ENCODE measurements around the gene DTNBP1. TPM values are rescaled to one million over a fixed set of nuclear protein-coding genes. Genes with fewer than 3 reads are reported as not detected.

DTNBP1 gene
- total RNA-seq, 1 experiment from 2014 or later, result 20.7 TPM

- Histone ChIP-seq H3K4me3 (ENCODE audit: low read depth, low read length) (no peak overlapping the region), H3K9me3 (no peaks in the 10 kb centered on the region), H3K27me3 (replicated peaks; ENCODE audit: control insufficient read depth, insufficient read depth, low read length) (no peaks in the 10 kb centered on the region), H3K4me1 (peaks cover 11% of the 10 kb centered on the region), H3K36me3 (ENCODE audit: control insufficient read depth, insufficient read depth, low read length) (no peaks in the 10 kb centered on the region)
- Mint-ChIP-seq H3K9me3 (ENCODE audit: unreplicated experiment) (no peaks in the 10 kb centered on the region), H3K36me3 (ENCODE audit: insufficient read depth, unreplicated experiment) (peaks cover 15% of the 10 kb centered on the region), H3K4me1 (ENCODE audit: low read depth, unreplicated experiment) (peaks cover 20% of the 10 kb centered on the region), H3K27ac (ENCODE audit: unreplicated experiment) (no peak overlapping the region), H3K27me3 (ENCODE audit: insufficient read depth, unreplicated experiment) (no peaks in the 10 kb centered on the region), H3K4me3 (ENCODE audit: unreplicated experiment) (no peak overlapping the region)
- no TSS peak for BruUV-seq (replicated peaks)
- no peak for DNase-seq
- ChIA-PET CTCF (no interaction called here), POLR2A (no interaction called here)
- no peak for TF ChIP-seq CTCF (IDR thresholded peaks at IDR 0.05; ENCODE audit: insufficient read depth in 1 of 2, low read depth in 1 of 2, low read length in 1 of 2, severe bottlenecking in 1 of 2, unreplicated experiment in 1 of 2)
- intact Hi-C loops (cut with micrococcal nuclease; ENCODE audit: unreplicated experiment), result no loop called here
These were observed 111.6 kb downstream of the DTNBP1 start for GRCh38 chr6:15551262-15551661.

- CTCF ChIA-PET, result no interaction called here
- H3K36me3 Mint-ChIP-seq (ENCODE audit: insufficient read depth, unreplicated experiment), result peaks cover 15% of the 10 kb centered on the region
- no peaks in the 10 kb centered on the region for H3K36me3 ChIP-seq (ENCODE audit: control insufficient read depth, insufficient read depth, low read length)
These were observed 112.2 kb downstream of the DTNBP1 start for GRCh38 chr6:15550546-15551123.

GRCh38 chr6:15549371-15549770 lies 113.5 kb downstream of the DTNBP1 start:
- no peaks in the 10 kb centered on the region for H3K27me3 ChIP-seq (replicated peaks; ENCODE audit: control insufficient read depth, insufficient read depth, low read length)
- CTCF ChIA-PET, result no interaction called here

More at GRCh38 chr6:15550546-15551123, 112.2 kb downstream of the DTNBP1 start:
- POLR2A ChIA-PET, result no interaction called here
- H3K4me3 ChIP-seq (ENCODE audit: low read depth, low read length), result no peak overlapping the region
- no peak for DNase-seq
- intact Hi-C loops (cut with micrococcal nuclease; ENCODE audit: unreplicated experiment), result no loop called here
- H3K9me3 Mint-ChIP-seq (ENCODE audit: unreplicated experiment), result no peaks in the 10 kb centered on the region
- H3K27ac Mint-ChIP-seq (ENCODE audit: unreplicated experiment), result peak overlapping the region; percentile 34
- H3K9me3 ChIP-seq, result no peaks in the 10 kb centered on the region
- H3K4me1 ChIP-seq, result peaks cover 10% of the 10 kb centered on the region
- no peaks in the 10 kb centered on the region for H3K27me3 ChIP-seq (replicated peaks; ENCODE audit: control insufficient read depth, insufficient read depth, low read length)
- H3K4me1 Mint-ChIP-seq (ENCODE audit: low read depth, unreplicated experiment), result peaks cover 20% of the 10 kb centered on the region
- TF ChIP-seq CTCF (IDR thresholded peaks at IDR 0.05; ENCODE audit: insufficient read depth in 1 of 2, low read depth in 1 of 2, low read length in 1 of 2, severe bottlenecking in 1 of 2, unreplicated experiment in 1 of 2), result no peak
- no peak overlapping the region for H3K4me3 Mint-ChIP-seq (ENCODE audit: unreplicated experiment)
- H3K27me3 Mint-ChIP-seq (ENCODE audit: insufficient read depth, unreplicated experiment), result no peaks in the 10 kb centered on the region
- BruUV-seq (replicated peaks), result no TSS peak

More at GRCh38 chr6:15549371-15549770, 113.5 kb downstream of the DTNBP1 start:
- H3K27ac Mint-ChIP-seq (ENCODE audit: unreplicated experiment), result no peak overlapping the region
- no peak overlapping the region for H3K4me3 Mint-ChIP-seq (ENCODE audit: unreplicated experiment)
- H3K9me3 ChIP-seq, result 0 out of 2 replicates have a peak, but pooled peaks cover 2% of the 10 kb centered on the region
- H3K27me3 Mint-ChIP-seq (ENCODE audit: insufficient read depth, unreplicated experiment), result no peaks in the 10 kb centered on the region
- no peaks in the 10 kb centered on the region for H3K4me1 ChIP-seq
- no peak overlapping the region for H3K4me3 ChIP-seq (ENCODE audit: low read depth, low read length)
- no peak for TF ChIP-seq CTCF (IDR thresholded peaks at IDR 0.05; ENCODE audit: insufficient read depth in 1 of 2, low read depth in 1 of 2, low read length in 1 of 2, severe bottlenecking in 1 of 2, unreplicated experiment in 1 of 2)
- peaks cover 15% of the 10 kb centered on the region for H3K36me3 Mint-ChIP-seq (ENCODE audit: insufficient read depth, unreplicated experiment)
- H3K9me3 Mint-ChIP-seq (ENCODE audit: unreplicated experiment), result peaks cover under 1% of the 10 kb centered on the region
- BruUV-seq (replicated peaks), result no TSS peak
- no peak for DNase-seq
- H3K4me1 Mint-ChIP-seq (ENCODE audit: low read depth, unreplicated experiment), result peaks cover 8% of the 10 kb centered on the region
- no peaks in the 10 kb centered on the region for H3K36me3 ChIP-seq (ENCODE audit: control insufficient read depth, insufficient read depth, low read length)
- POLR2A ChIA-PET, result no interaction called here
- intact Hi-C loops (cut with micrococcal nuclease; ENCODE audit: unreplicated experiment), result no loop called here

Data from Caco-2 (cell line).